SK-N-MC (cell line): Measurements from ENCODE around the gene PRKAR1B.

Source experiments
- EZH2 ChIP-seq: fragments of 200-600 bp; sonication (generic); IDR thresholded peaks from one replicate; pipeline ENCODE4 v1.6.1; 2017; ENCODE audit warnings: antibody characterized with exemption
- POLR2AphosphoS5 ChIP-seq: IDR thresholded peaks from 2 replicates; pipeline ENCODE4 v1.6.1; 2012; ENCODE audit warnings: mild to moderate bottlenecking, low read depth, low read length, borderline replicate concordance

DNA sequence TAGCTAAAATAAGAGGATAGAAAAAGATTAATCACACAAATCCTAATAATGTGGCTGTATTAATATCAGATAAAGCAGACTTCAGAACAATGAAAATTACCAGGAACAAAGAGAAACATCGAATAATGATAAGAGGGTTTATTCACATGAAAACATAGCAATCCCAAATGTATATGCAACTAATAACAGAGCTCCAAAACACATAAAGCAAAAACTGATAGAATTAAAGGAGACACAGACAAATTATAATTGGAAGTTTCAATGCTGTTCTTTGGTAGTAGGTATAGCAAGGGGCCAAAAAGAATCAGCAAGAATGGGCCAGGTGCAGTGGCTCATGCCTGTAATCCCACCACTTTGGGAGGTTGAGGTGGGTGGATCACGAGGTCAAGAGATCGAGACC, 24.0 kb downstream of the PRKAR1B start:
- TF ChIP-seq EZH2 (no peak), POLR2AphosphoS5 (no peak)
